ENCODE measurements around the gene NR2E1.

DNA sequence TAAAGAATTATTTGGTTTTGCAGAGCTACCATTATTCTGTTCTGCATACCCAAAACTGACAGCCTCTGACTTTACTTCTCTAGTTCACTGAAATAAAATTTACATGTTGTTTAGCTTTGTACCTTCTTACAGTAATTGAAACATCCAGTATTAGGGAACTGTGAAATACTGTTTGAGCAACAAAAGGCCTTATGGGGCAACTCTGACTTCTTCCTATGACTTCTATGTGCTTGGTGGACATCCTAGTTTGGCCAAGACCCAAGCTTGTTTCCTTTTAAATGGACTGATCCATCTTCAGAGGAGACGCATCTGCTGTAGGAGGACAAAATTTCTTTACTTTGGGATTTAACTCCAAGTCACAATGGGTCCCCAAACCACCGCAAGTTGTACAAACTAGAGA lies 44.7 kb downstream of the NR2E1 start:
- TF ChIP-seq CTCF (IDR thresholded peaks at IDR 0.05) (no peak), EZH2phosphoT487 (IDR thresholded peaks at IDR 0.05) (no peak)
